Fibroblast of peridontal ligament (primary cell): ENCODE results near the gene MEIOSIN.

Experiments
- DNase-seq: peaks from one replicate; pipeline ENCODE4 v3.0.0-alpha.2; 2010; ENCODE audit errors: extremely low read depth

MEIOSIN gene

DNA sequence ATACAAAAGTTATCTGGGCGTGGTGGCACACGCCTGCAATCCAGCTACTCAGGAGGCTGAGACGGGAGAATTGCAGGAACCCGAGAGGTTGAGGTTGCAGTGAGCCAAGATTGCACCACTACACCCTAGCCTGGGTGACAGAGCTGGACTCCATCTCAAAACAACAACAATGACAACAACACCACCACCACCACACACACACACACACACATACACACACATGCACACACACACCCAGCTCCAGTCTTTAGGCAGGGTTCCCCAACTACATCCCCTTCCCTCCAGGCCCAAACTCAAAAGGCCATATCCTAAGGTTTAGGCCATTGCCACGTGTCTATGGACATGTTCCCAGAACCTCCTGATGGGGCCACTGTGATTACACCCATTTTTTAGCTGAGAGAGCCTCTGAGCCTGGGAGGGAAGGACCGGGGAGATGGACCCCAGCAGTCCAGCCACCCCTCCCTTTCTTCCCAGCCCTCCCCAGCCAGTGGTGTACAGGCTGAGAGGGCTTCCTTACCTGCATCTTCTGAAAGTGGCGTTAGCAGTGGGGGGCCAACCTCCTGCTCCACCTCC lies 68.5 kb downstream of the MEIOSIN start:
- DNase-seq, result no peak

DNA sequence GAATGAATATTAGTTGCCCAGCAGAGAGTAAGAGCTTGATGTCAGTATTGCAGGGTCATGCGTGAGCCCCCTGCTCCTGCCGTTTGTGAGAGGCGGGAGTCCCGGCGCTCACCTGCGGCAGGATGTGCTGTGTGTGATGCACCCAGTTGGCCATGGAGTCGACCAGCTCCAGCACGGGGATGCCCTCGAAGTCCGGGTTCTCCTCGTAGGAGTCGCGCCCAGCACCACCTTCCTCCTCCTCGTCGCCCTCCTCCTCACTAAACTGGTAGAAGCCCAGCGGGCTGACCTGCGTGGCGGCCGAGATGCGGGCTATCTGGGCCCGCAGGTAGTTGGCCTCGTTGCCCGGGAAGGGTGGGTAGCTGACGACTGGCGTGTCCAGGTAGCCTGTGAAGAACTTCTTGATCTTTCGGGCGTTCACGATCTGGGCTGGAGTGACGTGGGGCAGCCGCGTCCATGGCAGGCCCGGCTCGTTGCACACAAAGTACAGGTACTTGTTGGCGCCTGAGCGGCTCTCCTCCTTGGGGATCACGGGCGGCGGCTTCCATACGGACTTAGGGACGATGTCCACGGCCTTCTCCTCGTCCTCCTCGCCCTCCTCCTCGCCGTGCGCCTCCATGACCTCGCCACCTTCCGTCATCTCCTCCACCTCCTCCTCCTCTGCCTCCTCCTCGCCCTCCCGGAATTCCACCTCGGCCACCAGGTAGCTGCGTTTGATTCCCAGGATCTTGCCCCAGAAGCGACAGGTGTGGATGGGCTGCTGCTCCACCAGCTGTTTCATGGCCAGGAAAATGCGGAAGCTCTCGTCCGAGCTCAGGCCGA lies 71.1 kb downstream of the MEIOSIN start:
- DNase-seq, result no peak

DNA sequence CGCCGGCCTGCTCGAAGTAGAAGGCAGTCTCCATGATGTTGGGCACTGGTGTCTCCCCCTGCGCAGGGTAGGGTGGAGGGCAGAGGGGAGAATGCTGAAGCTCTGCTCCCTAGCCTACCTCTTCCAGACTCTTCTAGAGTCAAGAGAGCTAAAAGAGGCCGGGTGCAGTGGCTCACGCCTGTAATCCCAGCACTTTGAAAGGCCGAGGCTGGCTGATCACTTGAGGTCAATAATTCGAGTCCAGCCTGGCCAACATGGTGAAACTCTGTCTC lies 71.7 kb downstream of the MEIOSIN start:
- no peak for DNase-seq

DNA sequence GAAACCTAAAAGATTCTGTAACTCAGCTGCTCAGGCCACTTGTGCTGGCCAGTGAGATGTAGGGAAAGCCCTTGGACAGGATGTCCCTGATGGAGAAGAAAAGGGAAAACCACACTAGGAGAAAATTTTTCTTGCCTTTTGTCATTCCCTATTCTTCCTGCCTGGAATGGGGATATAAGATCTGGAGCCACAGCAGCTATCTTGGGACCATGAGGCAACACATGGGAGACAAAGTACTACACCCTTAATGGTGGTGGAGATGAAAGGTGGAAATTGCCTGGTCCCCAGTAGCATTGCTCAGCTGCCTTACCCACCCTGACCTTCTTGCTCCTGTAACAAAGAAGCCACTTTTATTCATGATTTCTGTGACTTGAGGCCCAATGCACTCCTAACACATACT lies 72.5 kb downstream of the MEIOSIN start:
- DNase-seq, result no peak

DNA sequence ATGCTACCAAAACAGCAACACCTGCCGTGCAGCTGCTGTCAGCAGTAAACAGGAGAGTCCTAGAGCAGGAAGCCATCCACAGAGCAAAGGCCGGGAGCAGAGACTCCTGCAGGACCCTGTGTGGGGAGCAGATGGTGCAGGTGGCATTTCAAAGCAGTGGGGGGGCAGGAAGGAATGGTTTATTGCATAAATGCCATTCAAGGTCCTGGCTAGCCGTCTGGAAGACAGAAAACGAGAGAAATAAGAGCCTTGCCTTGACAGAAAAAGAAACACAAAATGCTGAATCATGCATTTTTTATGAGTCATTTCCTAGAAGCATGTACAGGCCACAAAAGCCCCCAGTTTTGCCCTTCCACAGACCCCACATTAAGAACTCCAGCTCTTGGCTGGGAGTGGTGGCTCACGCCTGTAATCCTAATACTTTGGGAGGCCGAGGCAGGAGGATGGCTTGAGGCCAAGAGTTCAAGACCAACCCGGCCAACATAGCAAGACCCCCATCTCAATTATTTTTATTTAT lies 76.5 kb downstream of the MEIOSIN start:
- DNase-seq, result peak; percentile 81

DNA sequence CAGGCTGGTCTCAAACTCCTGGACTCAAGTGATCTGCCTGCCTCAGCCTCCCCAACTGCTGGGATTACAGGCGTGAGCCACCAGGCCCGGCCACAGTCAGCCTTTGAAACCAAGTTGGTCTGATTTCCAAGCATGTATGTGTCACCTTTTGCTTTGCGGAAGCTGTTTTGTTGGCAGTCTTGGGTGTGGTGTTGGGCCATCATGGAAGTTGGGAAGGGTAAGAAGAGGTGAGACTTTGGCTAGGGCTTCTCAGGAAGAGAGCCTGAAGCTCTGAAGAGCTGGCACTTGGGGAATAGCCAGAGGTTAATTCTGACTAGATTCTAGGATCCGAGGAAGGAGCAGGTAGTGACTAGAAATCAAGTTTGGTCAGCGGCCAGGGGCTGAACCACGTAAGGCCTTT lies 79.1 kb downstream of the MEIOSIN start:
- no peak for DNase-seq
